H1 (cell line): ENCODE measurements around the gene ERLEC1.

ENCODE experiments used
- ASH2L ChIP-seq: fragments of 200-600, 300-600 bp; sonication (generic); IDR thresholded peaks from one replicate; pipeline ENCODE4 v1.7.1; 2017; ENCODE audit warnings: low read length
- EZH2 ChIP-seq: fragments of 200-600 bp; sonication (generic); IDR thresholded peaks from 2 replicates; pipeline ENCODE4 v1.7.1; 2012; ENCODE audit warnings: low read depth, mild to moderate bottlenecking, moderate library complexity, low read length, inconsistent platforms; ENCODE audit not compliant: severe bottlenecking
- GABPA ChIP-seq: IDR thresholded peaks from 2 replicates; pipeline ENCODE4 v1.6.1; 2011; ENCODE audit warnings: mild to moderate bottlenecking, low read length, moderate library complexity, borderline replicate concordance; ENCODE audit not compliant: insufficient read depth
- JUN ChIP-seq: IDR thresholded peaks from 2 replicates; pipeline ENCODE4 v1.6.1; 2011; ENCODE audit warnings: low read depth, mild to moderate bottlenecking, improper control_type of control experiment, low read length
- POLR2A ChIP-seq, 2 experiments: IDR thresholded peaks; 1 replicate in 1 of 2; 2 replicates in 1 of 2; pipeline ENCODE4 v1.6.1; 2011; ENCODE audit warnings: low read depth in 2 of 2, low read length in 2 of 2, mild to moderate bottlenecking in 2 of 2; ENCODE audit errors: control extremely low read depth in 1 of 2
- POLR2AphosphoS5 ChIP-seq: IDR thresholded peaks from 2 replicates; pipeline ENCODE4 v1.6.1; 2011; ENCODE audit warnings: low read depth, low read length
- SAP30 ChIP-seq: fragments of 300-600 bp; sonication (generic); IDR thresholded peaks from 2 replicates; pipeline ENCODE4 v1.7.1; 2012; ENCODE audit warnings: low read length, moderate library complexity, mild to moderate bottlenecking, inconsistent platforms; ENCODE audit not compliant: insufficient read depth, insufficient replicate concordance
- TEAD4 ChIP-seq: IDR thresholded peaks from 2 replicates; pipeline ENCODE4 v1.6.1; 2012; ENCODE audit warnings: low read depth, low read length, inconsistent platforms, mixed read lengths
- YY1 ChIP-seq: IDR thresholded peaks from 2 replicates; pipeline ENCODE4 v1.6.1; 2011; ENCODE audit warnings: low read depth, mild to moderate bottlenecking, low read length
- TF ChIP-seq, protein P1 (sequence below), 3 experiments: IDR thresholded peaks; 1 replicate in 2 of 3; 2 replicates in 1 of 3; pipeline versions ENCODE4 v1.5.1 to v1.6.1; 2011; ENCODE audit warnings: low read length in 3 of 3, mild to moderate bottlenecking in 3 of 3, inconsistent platforms in 2 of 3, low read depth in 1 of 3, moderate library complexity in 1 of 3; ENCODE audit not compliant: insufficient read depth in 1 of 3; ENCODE audit errors: control extremely low read depth in 1 of 3

DNA sequence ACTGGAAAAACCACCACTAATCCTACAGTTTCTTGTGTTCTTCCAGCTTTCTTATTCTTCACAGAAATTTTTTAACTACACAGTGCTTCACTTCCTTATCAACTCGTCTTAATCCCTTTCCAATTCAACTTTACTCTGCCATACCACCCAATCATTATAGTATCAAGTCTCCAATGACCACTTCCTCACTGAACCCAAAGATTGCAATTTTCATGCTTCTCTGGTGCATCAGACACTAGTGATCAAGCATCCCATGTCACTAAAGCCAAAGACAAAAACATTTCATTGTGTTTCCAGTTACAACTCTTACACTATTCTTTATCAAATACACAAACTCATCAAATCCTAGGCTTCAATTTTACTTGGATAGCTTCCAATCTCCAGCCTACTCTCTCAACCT lies 9.7 kb upstream of the ERLEC1 start:
- TF ChIP-seq, protein P1, sequence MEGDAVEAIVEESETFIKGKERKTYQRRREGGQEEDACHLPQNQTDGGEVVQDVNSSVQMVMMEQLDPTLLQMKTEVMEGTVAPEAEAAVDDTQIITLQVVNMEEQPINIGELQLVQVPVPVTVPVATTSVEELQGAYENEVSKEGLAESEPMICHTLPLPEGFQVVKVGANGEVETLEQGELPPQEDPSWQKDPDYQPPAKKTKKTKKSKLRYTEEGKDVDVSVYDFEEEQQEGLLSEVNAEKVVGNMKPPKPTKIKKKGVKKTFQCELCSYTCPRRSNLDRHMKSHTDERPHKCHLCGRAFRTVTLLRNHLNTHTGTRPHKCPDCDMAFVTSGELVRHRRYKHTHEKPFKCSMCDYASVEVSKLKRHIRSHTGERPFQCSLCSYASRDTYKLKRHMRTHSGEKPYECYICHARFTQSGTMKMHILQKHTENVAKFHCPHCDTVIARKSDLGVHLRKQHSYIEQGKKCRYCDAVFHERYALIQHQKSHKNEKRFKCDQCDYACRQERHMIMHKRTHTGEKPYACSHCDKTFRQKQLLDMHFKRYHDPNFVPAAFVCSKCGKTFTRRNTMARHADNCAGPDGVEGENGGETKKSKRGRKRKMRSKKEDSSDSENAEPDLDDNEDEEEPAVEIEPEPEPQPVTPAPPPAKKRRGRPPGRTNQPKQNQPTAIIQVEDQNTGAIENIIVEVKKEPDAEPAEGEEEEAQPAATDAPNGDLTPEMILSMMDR (IDR thresholded peaks at IDR 0.05; ENCODE audit: control extremely low read depth in 1 of 3, insufficient read depth in 1 of 3, low read depth in 1 of 3, low read length in 3 of 3), result no peak
- TF ChIP-seq POLR2A (IDR thresholded peaks at IDR 0.05; ENCODE audit: control extremely low read depth in 1 of 2, low read depth in 2 of 2, low read length in 2 of 2), result no peak
- TF ChIP-seq TEAD4, result no peak
- TF ChIP-seq GABPA, result no peak
- no peak for TF ChIP-seq ASH2L
- no peak for TF ChIP-seq SAP30
- TF ChIP-seq POLR2AphosphoS5, result no peak
- no peak for TF ChIP-seq JUN
- no peak for TF ChIP-seq EZH2
- TF ChIP-seq YY1, result no peak
